Stimulated activated CD8-positive, alpha-beta memory T cell treated with anti-CD3 and anti-CD28 coated beads, Interleukin-7, amount 100 ng/mL, for 1 hour (primary cell): Measurements from ENCODE around the gene PPP1R15A.
"Not testable (repeated sequence)": the region's sequence is repeated elsewhere in the genome, so short reads cannot be mapped to it uniquely, and the experiment has no call there.

Experiments
- DNase-seq, 2 donors: peaks; one replicate each; pipeline ENCODE4 v3.0.0-alpha.2; 2020; ENCODE audit warnings: low read depth in 2 of 2

Gene PPP1R15A

DNA sequence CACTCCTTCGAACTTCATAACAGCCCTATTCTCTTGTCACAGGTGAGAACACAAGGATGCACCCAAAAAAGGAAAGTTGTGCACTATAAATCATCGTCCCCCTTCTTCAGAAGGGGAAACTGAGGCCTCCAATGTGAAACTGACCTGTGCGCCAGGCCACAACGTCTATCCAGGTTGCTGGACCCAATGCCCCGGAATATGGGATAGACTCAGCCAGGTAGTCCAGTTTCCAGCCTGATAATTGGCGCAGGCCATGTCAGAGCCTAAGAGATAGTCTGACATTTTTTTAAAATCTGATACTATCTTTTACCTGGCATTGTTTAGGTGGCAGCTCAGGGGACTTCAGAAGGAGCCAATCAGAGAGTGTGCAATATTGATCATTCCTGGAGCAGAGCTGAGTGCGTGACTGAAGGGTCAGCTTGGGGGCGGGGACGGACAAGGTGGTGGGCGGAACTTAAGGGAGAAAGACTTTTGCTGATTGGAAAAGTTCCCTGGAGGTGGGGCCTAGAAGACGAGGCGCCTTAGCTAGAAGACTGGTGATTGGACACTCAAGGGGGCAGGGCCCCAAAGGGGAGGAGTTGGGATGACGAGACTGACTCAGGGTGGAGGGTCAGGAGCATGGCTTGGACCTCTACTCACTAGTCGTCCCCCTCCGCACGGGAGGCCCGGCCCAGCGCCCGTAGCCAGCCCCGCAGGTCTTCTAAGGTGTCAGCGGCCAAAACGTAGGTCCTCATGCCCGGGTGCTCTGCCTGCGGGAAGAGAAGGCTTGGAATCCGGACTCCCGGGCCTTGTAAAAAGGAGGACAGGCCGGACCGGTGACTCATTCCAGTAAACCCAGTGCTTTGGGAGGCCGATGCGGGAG, 12.3 kb upstream of the PPP1R15A start:
- DNase-seq: no peak

- DNase-seq: no peak
Measured at GRCh38 chr19:48861313-48861712, 10.9 kb upstream of the PPP1R15A start.

DNA sequence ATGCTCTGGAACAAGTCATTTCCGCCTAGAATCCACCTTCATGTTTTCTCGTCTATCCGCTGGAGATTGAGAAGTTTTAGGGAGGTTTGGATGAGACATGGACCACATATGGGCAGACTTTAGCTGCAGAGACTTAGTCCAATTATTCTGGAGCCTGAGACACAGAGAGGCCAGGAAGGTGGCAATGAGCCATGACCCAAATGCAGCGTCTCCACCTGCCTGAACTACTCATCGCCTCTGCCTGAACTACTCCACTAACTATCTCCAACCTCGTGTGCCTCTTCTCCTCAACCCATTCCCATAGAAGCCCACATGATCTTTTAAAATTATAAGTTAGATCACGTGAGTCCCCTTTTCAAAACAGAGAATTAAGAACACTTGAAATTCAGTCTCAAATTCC, 9.4 kb upstream of the PPP1R15A start:
- DNase-seq: no peak

GRCh38 chr19:48866692-48867091, 5.5 kb upstream of the PPP1R15A start:
- no peak for DNase-seq

GRCh38 chr19:48867123-48867745, 5.0 kb upstream of the PPP1R15A start:
- no peak for DNase-seq

GRCh38 chr19:48867746-48868113, 4.5 kb upstream of the PPP1R15A start:
- no peak for DNase-seq

DNA sequence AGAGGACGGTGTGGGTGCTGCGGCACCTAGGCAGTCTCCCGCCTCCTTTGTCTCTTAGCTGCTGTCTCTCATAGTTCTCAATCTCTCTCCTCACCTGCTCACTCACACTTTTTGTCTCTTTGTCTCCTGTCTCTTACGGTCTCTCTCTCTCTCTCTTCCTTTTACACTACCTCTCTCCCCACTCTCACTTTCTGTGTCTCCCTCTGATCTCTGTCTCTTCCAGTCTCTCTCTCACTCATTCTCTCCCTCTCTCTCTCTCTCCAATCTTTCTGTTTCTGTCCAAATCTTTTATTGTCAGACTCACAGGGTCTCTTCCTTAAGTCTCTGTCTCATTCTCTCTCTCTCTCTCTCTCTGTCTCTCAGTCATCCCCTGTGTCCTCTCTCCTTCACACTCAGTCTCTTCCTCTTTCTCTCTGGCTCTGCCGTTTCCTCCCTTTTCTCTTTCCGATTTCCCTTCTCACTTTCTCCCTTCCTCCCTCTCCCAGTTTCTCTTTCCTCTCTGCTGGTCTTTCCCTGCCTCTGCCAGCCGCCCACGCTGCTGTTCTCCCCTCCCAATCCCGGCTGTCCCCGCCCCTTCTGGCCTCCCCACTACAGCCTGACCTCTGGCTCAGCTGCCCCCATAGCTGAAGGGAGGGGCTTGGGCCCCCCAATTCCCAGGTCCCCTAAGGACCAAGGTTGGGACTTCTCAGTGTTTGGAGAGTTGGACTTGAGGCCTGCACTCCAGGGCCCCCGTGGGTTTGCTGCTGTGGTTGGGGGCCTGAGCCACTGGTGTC, 3.9 kb upstream of the PPP1R15A start, which contains the start of gene PLEKHA4:
Gene PLEKHA4 (minus strand): TSS at position 504 of the 773 bp plus-strand sequence. CDS start 997 bp downstream, outside the sequence.
- DNase-seq: no peak

- DNase-seq: no peak
Measured at GRCh38 chr19:48870048-48870447, 2.2 kb upstream of the PPP1R15A start.

- not testable (repeated sequence) for DNase-seq
Measured at GRCh38 chr19:48871471-48872181, 595 bp upstream of the PPP1R15A start.

GRCh38 chr19:48872884-48873475, 759 bp downstream of the PPP1R15A start:
- DNase-seq: peak; percentile 47 to 59

- DNase-seq: no peak
Measured at GRCh38 chr19:48873476-48874302, 1.5 kb downstream of the PPP1R15A start.

DNA sequence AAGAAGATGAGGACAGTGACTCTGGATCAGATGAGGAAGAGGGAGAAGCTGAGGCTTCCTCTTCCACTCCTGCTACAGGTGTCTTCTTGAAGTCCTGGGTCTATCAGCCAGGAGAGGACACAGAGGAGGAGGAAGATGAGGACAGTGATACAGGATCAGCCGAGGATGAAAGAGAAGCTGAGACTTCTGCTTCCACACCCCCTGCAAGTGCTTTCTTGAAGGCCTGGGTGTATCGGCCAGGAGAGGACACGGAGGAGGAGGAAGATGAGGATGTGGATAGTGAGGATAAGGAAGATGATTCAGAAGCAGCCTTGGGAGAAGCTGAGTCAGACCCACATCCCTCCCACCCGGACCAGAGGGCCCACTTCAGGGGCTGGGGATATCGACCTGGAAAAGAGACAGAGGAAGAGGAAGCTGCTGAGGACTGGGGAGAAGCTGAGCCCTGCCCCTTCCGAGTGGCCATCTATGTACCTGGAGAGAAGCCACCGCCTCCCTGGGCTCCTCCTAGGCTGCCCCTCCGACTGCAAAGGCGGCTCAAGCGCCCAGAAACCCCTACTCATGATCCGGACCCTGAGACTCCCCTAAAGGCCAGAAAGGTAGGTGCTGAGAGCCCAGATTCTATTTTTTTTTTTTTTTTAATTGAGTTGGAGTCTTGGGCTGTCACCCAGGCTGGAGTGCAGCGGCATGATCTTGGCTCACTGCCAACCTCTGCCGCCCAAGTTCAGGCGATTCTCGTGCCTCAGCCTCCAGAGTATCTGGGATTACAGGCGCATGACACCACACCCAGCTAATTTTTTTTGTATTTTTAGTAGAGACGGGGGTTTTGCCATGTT, 2.3 kb downstream of the PPP1R15A start:
- DNase-seq: no peak

GRCh38 chr19:48876043-48876981, 4.1 kb downstream of the PPP1R15A start:
- not testable (repeated sequence) for DNase-seq

GRCh38 chr19:48877855-48878195, 5.6 kb downstream of the PPP1R15A start:
- DNase-seq: no peak

DNA sequence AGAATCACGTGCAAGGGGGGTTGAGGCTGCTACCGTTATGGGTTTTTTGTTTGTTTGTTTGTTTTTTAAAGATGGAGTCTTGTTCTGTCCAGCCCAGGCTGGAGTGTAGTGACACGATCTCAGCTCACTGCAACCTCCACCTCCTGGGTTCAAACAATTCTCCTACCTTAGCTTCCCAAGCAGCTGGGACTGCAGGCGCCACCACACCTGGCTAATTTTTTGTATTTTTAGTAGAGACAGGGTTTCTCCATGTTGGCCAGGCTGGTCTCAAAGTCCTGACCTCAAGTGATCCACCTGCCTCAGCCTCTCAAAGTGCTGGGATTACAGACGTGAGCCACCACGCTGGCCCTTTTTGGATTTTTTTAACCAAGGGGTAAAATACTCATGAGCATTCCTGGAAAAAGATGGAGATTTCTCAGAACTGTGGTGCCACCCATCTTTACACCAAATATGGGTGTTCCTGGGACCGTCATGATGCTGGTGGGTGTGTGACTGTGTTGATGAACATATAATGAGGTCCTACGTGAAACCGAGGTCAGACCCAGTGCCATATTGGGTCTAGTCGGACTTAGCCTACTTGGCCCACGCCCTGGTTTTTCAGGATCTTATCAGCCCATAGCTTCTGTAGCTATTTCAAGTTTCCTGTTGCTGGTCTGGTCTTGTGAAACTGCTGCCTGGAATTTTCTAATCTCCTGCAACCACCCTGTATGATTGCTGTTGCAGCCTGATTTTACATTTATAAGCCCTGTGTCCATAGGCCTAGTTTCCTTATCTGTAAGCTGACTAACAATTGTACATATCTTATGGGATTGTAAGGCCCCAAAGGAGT, 6.2 kb downstream of the PPP1R15A start:
- DNase-seq: no peak

- no peak for DNase-seq
Measured at GRCh38 chr19:48879025-48879637, 6.9 kb downstream of the PPP1R15A start.

DNA sequence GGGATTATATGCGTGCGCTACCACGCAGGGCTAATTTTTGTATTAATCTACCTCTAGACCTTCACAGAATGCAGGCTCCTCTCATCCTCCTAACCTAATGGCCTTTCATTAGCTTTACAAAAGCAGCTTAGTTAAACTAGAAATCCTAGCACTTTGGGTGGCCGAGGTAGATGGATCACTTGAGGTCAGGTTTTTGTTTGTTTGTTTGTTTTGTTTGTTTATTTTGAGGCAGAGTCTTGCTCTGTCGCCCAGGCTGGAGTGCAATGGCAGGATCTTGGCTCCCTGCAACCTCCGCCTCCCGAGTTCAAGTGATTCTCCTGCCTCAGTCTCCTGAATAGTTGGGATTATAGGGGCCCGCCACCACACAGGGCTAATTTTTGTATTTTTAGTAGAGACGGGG, 7.5 kb downstream of the PPP1R15A start:
- not testable (repeated sequence) for DNase-seq
